CD8-positive, alpha-beta memory T cell (primary cell): ENCODE measurements around the gene MICAL3. TPM values are rescaled to one million over a fixed set of nuclear protein-coding genes. Genes with fewer than 3 reads are reported as not detected.

Experiments
- CTCF ChIA-PET: fragments of 350-600 bp; sonication (Branson Sonifier 250); formaldehyde crosslinking; loops from one replicate; lab custom pipeline; 2021; ENCODE audit warnings: antibody characterized with exemption; lab: Charles Lee
- POLR2A ChIA-PET: fragments of 350-600 bp; sonication (Branson Sonifier 250); formaldehyde crosslinking; loops from one replicate; lab custom pipeline; 2021; ENCODE audit warnings: antibody characterized with exemption; lab: Charles Lee
- DNase-seq, 5 donors: peaks; one replicate each; pipeline versions ENCODE4 v3.0.0 to v3.0.0-alpha.2; 2020 to 2022; ENCODE audit warnings: mixed read lengths in 1 of 5
- H3K27ac ChIP-seq: one replicate; pipeline ENCODE4 v1.7.0; 2013; ENCODE audit warnings: low read depth, mild to moderate bottlenecking, low read length, moderate library complexity
- H3K27me3 ChIP-seq: 2 replicates; pipeline ENCODE4 v1.7.0; 2013; ENCODE audit warnings: low read length, mild to moderate bottlenecking; ENCODE audit not compliant: insufficient read depth, poor library complexity, severe bottlenecking
- H3K36me3 ChIP-seq: 2 replicates; pipeline ENCODE4 v1.7.0; 2013; ENCODE audit warnings: mild to moderate bottlenecking, low read length, moderate library complexity; ENCODE audit not compliant: insufficient read depth
- H3K4me1 ChIP-seq: 2 replicates; pipeline ENCODE4 v1.7.0; 2013; ENCODE audit warnings: mild to moderate bottlenecking, low read length, moderate library complexity; ENCODE audit not compliant: insufficient read depth
- H3K4me3 ChIP-seq: 2 replicates; pipeline ENCODE4 v1.7.0; 2013; ENCODE audit warnings: mild to moderate bottlenecking, low read length
- H3K9me3 ChIP-seq: 2 replicates; pipeline ENCODE4 v1.7.0; 2013; ENCODE audit warnings: mild to moderate bottlenecking, low read length
- H3K27ac Mint-ChIP-seq, 8 donors: one replicate each; pipeline ENCODE4 v1.8.0; 2020 to 2021; ENCODE audit warnings: mixed read lengths in 8 of 8, mild to moderate bottlenecking in 6 of 8, inconsistent platforms in 3 of 8, moderate library complexity in 3 of 8
- H3K27me3 Mint-ChIP-seq, 2 donors: one replicate each; pipeline ENCODE4 v1.8.0; 2020 to 2021; ENCODE audit warnings: mixed read lengths in 2 of 2, mild to moderate bottlenecking in 1 of 2, moderate library complexity in 1 of 2
- H3K36me3 Mint-ChIP-seq, 3 donors: one replicate each; pipeline ENCODE4 v1.8.0; 2020 to 2021; ENCODE audit warnings: mixed read lengths in 3 of 3, inconsistent platforms in 1 of 3, mild to moderate bottlenecking in 1 of 3
- H3K4me1 Mint-ChIP-seq, 3 donors: one replicate each; pipeline ENCODE4 v1.8.0; 2020 to 2021; ENCODE audit warnings: mixed read lengths in 3 of 3, inconsistent platforms in 1 of 3, mild to moderate bottlenecking in 1 of 3
- H3K4me3 Mint-ChIP-seq, 7 donors: one replicate each; pipeline ENCODE4 v1.8.0; 2020 to 2021; ENCODE audit warnings: mixed read lengths in 7 of 7, mild to moderate bottlenecking in 6 of 7, moderate library complexity in 4 of 7, inconsistent platforms in 2 of 7
- H3K9me3 Mint-ChIP-seq, 5 donors: one replicate each; pipeline ENCODE4 v1.8.0; 2020 to 2022; ENCODE audit warnings: mixed read lengths in 5 of 5, mild to moderate bottlenecking in 3 of 5, moderate library complexity in 2 of 5, inconsistent platforms in 1 of 5
- polyA plus RNA-seq: library from polyadenylated mRNA; unstranded; fragments of 300-500 nt; fragmentation: Illumina TruSeq; gene quantifications from one replicate; pipeline ENCODE4 v1.2.3, GENCODE V29; 2021
- total RNA-seq, 2 experiments: library from RNA; stranded (reverse); gene quantifications; one replicate each; pipeline ENCODE4 v1.2.3, GENCODE V29; 2021

The MICAL3 gene
- total and polyA plus RNA-seq, 3 experiments from 2014 or later, result 1.7 to 51.9 (median 51.7) TPM

- POLR2A ChIA-PET, result no interaction called here
- H3K27me3 ChIP-seq, result no peaks in the 10 kb centered on the region
- Mint-ChIP-seq H3K4me3 (no peak overlapping the region), H3K27ac (no peak overlapping the region), H3K36me3 (peaks cover 0 to 6% (median 3%) of the 10 kb centered on the region in 3 donors), H3K9me3 (peaks cover 0 to 2% (median 0%) of the 10 kb centered on the region in 5 donors), H3K4me1 (peaks cover 9 to 27% (median 24%) of the 10 kb centered on the region in 3 donors), H3K27me3 (no peaks in the 10 kb centered on the region)
- no peaks in the 10 kb centered on the region for H3K36me3 ChIP-seq
- DNase-seq, result no peak
- no peak overlapping the region for H3K27ac ChIP-seq
- CTCF ChIA-PET, result no interaction called here
- no peaks in the 10 kb centered on the region for H3K4me1 ChIP-seq
- H3K4me3 ChIP-seq, result no peak overlapping the region
- H3K9me3 ChIP-seq, result no peaks in the 10 kb centered on the region
Measured at GRCh38 chr22:17954860-17955587, 69.3 kb downstream of the MICAL3 start.

GRCh38 chr22:17954200-17954859 is 70.0 kb downstream of the MICAL3 start:
- POLR2A ChIA-PET, result no interaction called here

GRCh38 chr22:17953147-17953546 is 71.2 kb downstream of the MICAL3 start:
- peaks cover 12 to 33% (median 28%) of the 10 kb centered on the region in 3 donors for H3K4me1 Mint-ChIP-seq
- CTCF ChIA-PET, result no interaction called here
- DNase-seq, result no peak
- Histone ChIP-seq H3K4me3 (no peak overlapping the region), H3K9me3 (no peaks in the 10 kb centered on the region), H3K27ac (no peak overlapping the region), H3K36me3 (no peaks in the 10 kb centered on the region), H3K27me3 (no peaks in the 10 kb centered on the region), H3K4me1 (no peaks in the 10 kb centered on the region)
- peak overlapping the region in 2 of 8 donors; percentile 58 to 62 for H3K27ac Mint-ChIP-seq
- H3K27me3 Mint-ChIP-seq, result no peaks in the 10 kb centered on the region
- no peak overlapping the region for H3K4me3 Mint-ChIP-seq
- H3K36me3 Mint-ChIP-seq, result peaks cover 0 to 4% (median 4%) of the 10 kb centered on the region in 3 donors
- peaks cover 0 to 2% (median 0%) of the 10 kb centered on the region in 5 donors for H3K9me3 Mint-ChIP-seq
- POLR2A ChIA-PET, result no interaction called here

More at GRCh38 chr22:17954200-17954859, 70.0 kb downstream of the MICAL3 start:
- H3K4me3 Mint-ChIP-seq, result no peak overlapping the region
- Histone ChIP-seq H3K27me3 (no peaks in the 10 kb centered on the region), H3K4me3 (no peak overlapping the region), H3K4me1 (no peaks in the 10 kb centered on the region), H3K9me3 (no peaks in the 10 kb centered on the region), H3K36me3 (no peaks in the 10 kb centered on the region), H3K27ac (no peak overlapping the region)
- H3K27me3 Mint-ChIP-seq, result no peaks in the 10 kb centered on the region
- no peak for DNase-seq
- H3K4me1 Mint-ChIP-seq, result peaks cover 11 to 33% (median 30%) of the 10 kb centered on the region in 3 donors
- no peak overlapping the region for H3K27ac Mint-ChIP-seq
- peaks cover 0 to 2% (median 0%) of the 10 kb centered on the region in 5 donors for H3K9me3 Mint-ChIP-seq
- peaks cover 0 to 4% (median 4%) of the 10 kb centered on the region in 3 donors for H3K36me3 Mint-ChIP-seq
- CTCF ChIA-PET, result no interaction called here

GRCh38 chr22:17952273-17952801 is 72.0 kb downstream of the MICAL3 start:
- Histone ChIP-seq H3K27ac (no peak overlapping the region), H3K4me3 (no peak overlapping the region), H3K9me3 (no peaks in the 10 kb centered on the region), H3K27me3 (no peaks in the 10 kb centered on the region), H3K36me3 (no peaks in the 10 kb centered on the region), H3K4me1 (no peaks in the 10 kb centered on the region)
- Mint-ChIP-seq H3K27me3 (no peaks in the 10 kb centered on the region), H3K4me3 (no peak overlapping the region), H3K27ac (peak overlapping the region in 2 of 8 donors; percentile 27 to 55), H3K9me3 (peaks cover 0 to 2% (median 0%) of the 10 kb centered on the region in 5 donors), H3K36me3 (peaks cover 0 to 4% (median 0%) of the 10 kb centered on the region in 3 donors), H3K4me1 (peaks cover 7 to 33% (median 23%) of the 10 kb centered on the region in 3 donors)
- DNase-seq, result no peak
- POLR2A ChIA-PET, result no interaction called here
- CTCF ChIA-PET, result no interaction called here

GRCh38 chr22:17951315-17951714 is 73.0 kb downstream of the MICAL3 start:
- Histone ChIP-seq H3K36me3 (no peaks in the 10 kb centered on the region), H3K4me3 (no peak overlapping the region), H3K27me3 (no peaks in the 10 kb centered on the region), H3K9me3 (no peaks in the 10 kb centered on the region), H3K27ac (no peak overlapping the region), H3K4me1 (no peaks in the 10 kb centered on the region)
- H3K36me3 Mint-ChIP-seq, result peaks cover 0 to 4% (median 0%) of the 10 kb centered on the region in 3 donors
- peaks cover 0 to 2% (median 0%) of the 10 kb centered on the region in 5 donors for H3K9me3 Mint-ChIP-seq
- CTCF ChIA-PET, result no interaction called here
- DNase-seq, result no peak
- no peak overlapping the region for H3K4me3 Mint-ChIP-seq
- POLR2A ChIA-PET, result no interaction called here
- H3K4me1 Mint-ChIP-seq, result peaks cover 7 to 41% (median 23%) of the 10 kb centered on the region in 3 donors
- H3K27ac Mint-ChIP-seq, result no peak overlapping the region
- H3K27me3 Mint-ChIP-seq, result no peaks in the 10 kb centered on the region

GRCh38 chr22:17950651-17951214 is 73.6 kb downstream of the MICAL3 start:
- H3K4me1 Mint-ChIP-seq, result peaks cover 7 to 42% (median 21%) of the 10 kb centered on the region in 3 donors
- Histone ChIP-seq H3K4me3 (no peak overlapping the region), H3K36me3 (no peaks in the 10 kb centered on the region), H3K9me3 (no peaks in the 10 kb centered on the region), H3K27me3 (no peaks in the 10 kb centered on the region), H3K27ac (no peak overlapping the region), H3K4me1 (no peaks in the 10 kb centered on the region)
- ChIA-PET CTCF (no interaction called here), POLR2A (no interaction called here)
- peaks cover 0 to 4% (median 0%) of the 10 kb centered on the region in 3 donors for H3K36me3 Mint-ChIP-seq
- H3K9me3 Mint-ChIP-seq, result peaks cover 0 to 2% (median 0%) of the 10 kb centered on the region in 5 donors
- no peak overlapping the region for H3K4me3 Mint-ChIP-seq
- no peak for DNase-seq
- H3K27me3 Mint-ChIP-seq, result no peaks in the 10 kb centered on the region
- no peak overlapping the region for H3K27ac Mint-ChIP-seq

- no peak overlapping the region for H3K27ac Mint-ChIP-seq
- H3K27me3 Mint-ChIP-seq, result no peaks in the 10 kb centered on the region
- no peak overlapping the region for H3K4me3 ChIP-seq
- no peaks in the 10 kb centered on the region for H3K9me3 ChIP-seq
- POLR2A ChIA-PET, result no interaction called here
- H3K4me3 Mint-ChIP-seq, result no peak overlapping the region
- DNase-seq, result no peak
- peaks cover 0 to 2% (median 0%) of the 10 kb centered on the region in 5 donors for H3K9me3 Mint-ChIP-seq
- H3K27me3 ChIP-seq, result no peaks in the 10 kb centered on the region
- no peaks in the 10 kb centered on the region for H3K4me1 ChIP-seq
- peaks cover 7 to 44% (median 15%) of the 10 kb centered on the region in 3 donors for H3K4me1 Mint-ChIP-seq
- no peak overlapping the region for H3K27ac ChIP-seq
- CTCF ChIA-PET, result interaction anchor here (1.2 kb wide), 1 partner anchor 35 kb away, joined by 3 read pairs; no protein-coding TSS in a partner anchor
- H3K36me3 Mint-ChIP-seq, result peaks cover 0 to 2% (median 0%) of the 10 kb centered on the region in 3 donors
- H3K36me3 ChIP-seq, result no peaks in the 10 kb centered on the region
Measured at GRCh38 chr22:17949642-17950473, 74.5 kb downstream of the MICAL3 start.
